ENCODE measurements around the gene STX12. TPM values are rescaled to one million over a fixed set of nuclear protein-coding genes. Genes with fewer than 3 reads are reported as not detected.

Gene STX12
- total RNA-seq, 1 experiment from 2014 or later = 9.9 TPM

DNA sequence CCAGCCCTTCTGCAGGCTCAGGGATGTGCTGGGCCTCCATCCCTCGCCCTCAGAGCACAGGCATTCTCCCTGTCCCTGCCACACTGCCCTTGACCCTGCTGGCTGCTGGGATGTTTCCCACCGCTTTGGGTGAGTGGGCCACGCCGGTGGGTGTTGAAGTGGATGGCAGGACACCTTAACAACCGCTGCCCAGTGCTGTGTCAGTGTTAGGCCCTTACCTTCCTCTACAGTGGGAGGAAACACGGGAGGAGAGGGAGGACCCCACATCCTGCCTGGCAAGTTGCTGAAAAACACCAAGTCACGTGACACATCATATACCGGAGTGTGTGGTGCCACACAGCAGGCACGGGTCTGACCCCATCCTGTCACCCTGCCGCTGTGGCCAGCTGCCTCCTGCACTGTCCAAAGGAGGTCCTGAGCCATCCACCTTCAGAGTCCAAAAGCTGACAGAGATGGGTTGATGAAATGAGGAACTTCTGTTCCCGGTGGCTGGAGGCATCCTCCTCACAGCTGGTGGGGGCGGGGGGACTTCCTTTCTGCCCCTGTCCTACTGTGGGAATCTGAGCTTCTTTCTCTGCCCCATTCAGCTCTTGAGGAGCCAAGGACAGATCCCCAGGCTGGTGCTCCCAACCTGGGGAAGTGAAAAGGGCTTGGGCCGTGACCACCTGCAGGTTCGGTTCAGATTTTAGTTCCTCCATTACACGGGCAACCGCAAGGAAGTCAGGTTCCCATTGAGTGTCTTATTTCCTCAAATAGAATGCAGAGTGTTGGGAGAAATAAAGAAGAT lies 96.1 kb downstream of the STX12 start:
- Histone ChIP-seq H2AFZ (ENCODE audit: low read length) (no peak overlapping the region), H3K56ac (ENCODE audit: insufficient read length, low read depth, low read length) (no peak overlapping the region), H2BK15ac (ENCODE audit: low read depth, low read length) (no peak overlapping the region), H2AK5ac (ENCODE audit: insufficient read length, low read length) (no peak overlapping the region), H3K23me2 (ENCODE audit: insufficient read length, low read depth, low read length, poor library complexity, severe bottlenecking) (peaks cover 6% of the 10 kb centered on the region), H2BK5ac (ENCODE audit: insufficient read length, low read length) (no peak overlapping the region), H2BK20ac (ENCODE audit: low read depth, low read length, poor library complexity, severe bottlenecking) (no peak overlapping the region), H3K9ac (ENCODE audit: extremely low read depth, insufficient read length, low read length) (no peak overlapping the region), H4K91ac (ENCODE audit: insufficient read length, low read depth, low read length) (no peak overlapping the region), H2BK120ac (ENCODE audit: low read depth, low read length, poor library complexity, severe bottlenecking) (no peak overlapping the region), H4K5ac (ENCODE audit: insufficient read length, low read depth, low read length) (no peak overlapping the region), H3K27ac (ENCODE audit: insufficient read length, low read depth, low read length) (no peak overlapping the region), H4K8ac (replicated peaks; ENCODE audit: insufficient read length, low read depth, low read length) (no peak overlapping the region), H3T11ph (ENCODE audit: low read length) (no peak overlapping the region), H3K4me1 (ENCODE audit: insufficient read depth, low read length) (no peaks in the 10 kb centered on the region; the same call in 1 of the 2 replicates), H3K18ac (ENCODE audit: insufficient read length, low read depth, low read length) (no peak overlapping the region), H2BK12ac (ENCODE audit: insufficient read length, low read depth, low read length) (no peak overlapping the region), H3K4me2 (ENCODE audit: insufficient read depth, insufficient read length, low read length) (no peak overlapping the region), H3K27me3 (ENCODE audit: insufficient read depth, low read length) (no peaks in the 10 kb centered on the region), H3K9me3 (ENCODE audit: control insufficient read depth, low read depth, low read length) (no peaks in the 10 kb centered on the region), H3K14ac (ENCODE audit: insufficient read depth, low read length) (no peak overlapping the region), H3K4ac (ENCODE audit: low read depth, low read length) (no peak overlapping the region), H3K23ac (ENCODE audit: insufficient read length, low read depth, low read length) (no peak overlapping the region), H3K79me1 (ENCODE audit: insufficient read depth, low read depth, low read length, poor library complexity, severe bottlenecking) (no peaks in the 10 kb centered on the region), H3K79me2 (ENCODE audit: insufficient read depth, low read length) (no peaks in the 10 kb centered on the region), H4K20me1 (ENCODE audit: control insufficient read depth, insufficient read depth, insufficient read length) (no peaks in the 10 kb centered on the region)
- no peaks in the 10 kb centered on the region for H3K27me3 Mint-ChIP-seq (ENCODE audit: low read depth)
- H3K4me3 Mint-ChIP-seq = no peak overlapping the region
- H3K9me3 Mint-ChIP-seq = no peaks in the 10 kb centered on the region
- DNase-seq = peak; percentile 32
- H3K4me1 Mint-ChIP-seq = peaks cover 10 to 14% of the 10 kb centered on the region in 2 experiments
- WGBS (ENCODE audit: extremely low coverage, insufficient read length, low lambda C conversion rate) = no CpG with 5 or more reads among the region's 16 CpGs
- TF ChIP-seq, protein P1, sequence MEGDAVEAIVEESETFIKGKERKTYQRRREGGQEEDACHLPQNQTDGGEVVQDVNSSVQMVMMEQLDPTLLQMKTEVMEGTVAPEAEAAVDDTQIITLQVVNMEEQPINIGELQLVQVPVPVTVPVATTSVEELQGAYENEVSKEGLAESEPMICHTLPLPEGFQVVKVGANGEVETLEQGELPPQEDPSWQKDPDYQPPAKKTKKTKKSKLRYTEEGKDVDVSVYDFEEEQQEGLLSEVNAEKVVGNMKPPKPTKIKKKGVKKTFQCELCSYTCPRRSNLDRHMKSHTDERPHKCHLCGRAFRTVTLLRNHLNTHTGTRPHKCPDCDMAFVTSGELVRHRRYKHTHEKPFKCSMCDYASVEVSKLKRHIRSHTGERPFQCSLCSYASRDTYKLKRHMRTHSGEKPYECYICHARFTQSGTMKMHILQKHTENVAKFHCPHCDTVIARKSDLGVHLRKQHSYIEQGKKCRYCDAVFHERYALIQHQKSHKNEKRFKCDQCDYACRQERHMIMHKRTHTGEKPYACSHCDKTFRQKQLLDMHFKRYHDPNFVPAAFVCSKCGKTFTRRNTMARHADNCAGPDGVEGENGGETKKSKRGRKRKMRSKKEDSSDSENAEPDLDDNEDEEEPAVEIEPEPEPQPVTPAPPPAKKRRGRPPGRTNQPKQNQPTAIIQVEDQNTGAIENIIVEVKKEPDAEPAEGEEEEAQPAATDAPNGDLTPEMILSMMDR (conservative IDR thresholded peaks at IDR 0.05) = no peak
- no peak overlapping the region for H3K27ac Mint-ChIP-seq
- no peaks in the 10 kb centered on the region for H3K36me3 Mint-ChIP-seq (ENCODE audit: insufficient read depth in 1 of 3, low read depth in 3 of 3)
